ENCODE measurements around the gene RSPO4. TPM values are rescaled to one million over a fixed set of nuclear protein-coding genes. Genes with fewer than 3 reads are reported as not detected.

RSPO4 gene
- total RNA-seq, 1 experiment from 2014 or later = 6.7 TPM

- no peak overlapping the region for H3T11ph ChIP-seq (ENCODE audit: low read length)
- TF ChIP-seq CTCF (conservative IDR thresholded peaks at IDR 0.05) = no peak
- Mint-ChIP-seq H3K27ac (no peak overlapping the region), H3K9me3 (no peaks in the 10 kb centered on the region), H3K27me3 (ENCODE audit: low read depth) (peaks cover 15% of the 10 kb centered on the region), H3K4me1 (peaks cover 4 to 28% of the 10 kb centered on the region in 2 experiments), H3K4me3 (no peak overlapping the region), H3K36me3 (ENCODE audit: insufficient read depth in 1 of 3, low read depth in 3 of 3) (no peaks in the 10 kb centered on the region)
- no peak overlapping the region for H3K56ac ChIP-seq (ENCODE audit: insufficient read length, low read depth, low read length)
- H2BK15ac ChIP-seq (ENCODE audit: low read depth, low read length) = no peak overlapping the region
- no peak overlapping the region for H3K27ac ChIP-seq (ENCODE audit: insufficient read length, low read depth, low read length)
- no peaks in the 10 kb centered on the region for H3K9me3 ChIP-seq (ENCODE audit: control insufficient read depth, low read depth, low read length)
- no peak overlapping the region for H2BK120ac ChIP-seq (ENCODE audit: low read depth, low read length, poor library complexity, severe bottlenecking)
- no peak overlapping the region for H3K18ac ChIP-seq (ENCODE audit: insufficient read length, low read depth, low read length)
- H3K9ac ChIP-seq (ENCODE audit: extremely low read depth, insufficient read length, low read length) = no peak overlapping the region
- H2AFZ ChIP-seq (ENCODE audit: low read length) = no peak overlapping the region
- 100% methylated on average over 1 of the region's 7 CpGs for WGBS (ENCODE audit: extremely low coverage, insufficient read length, low lambda C conversion rate)
- DNase-seq = no peak
- no peak overlapping the region for H3K4ac ChIP-seq (ENCODE audit: low read depth, low read length)
- no peak overlapping the region for H3K14ac ChIP-seq (ENCODE audit: insufficient read depth, low read length)
- H3K79me1 ChIP-seq (ENCODE audit: insufficient read depth, low read depth, low read length, poor library complexity, severe bottlenecking) = no peaks in the 10 kb centered on the region
- no peaks in the 10 kb centered on the region for H3K4me1 ChIP-seq (ENCODE audit: insufficient read depth, low read length)
- no peak overlapping the region for H3K23ac ChIP-seq (ENCODE audit: insufficient read length, low read depth, low read length)
- no peak overlapping the region for H2AK5ac ChIP-seq (ENCODE audit: insufficient read length, low read length)
- no peak overlapping the region for H3K4me2 ChIP-seq (ENCODE audit: insufficient read depth, insufficient read length, low read length)
- no peak overlapping the region for H2BK12ac ChIP-seq (ENCODE audit: insufficient read length, low read depth, low read length)
- H4K8ac ChIP-seq (replicated peaks; ENCODE audit: insufficient read length, low read depth, low read length) = no peak overlapping the region
- no peak overlapping the region for H2BK20ac ChIP-seq (ENCODE audit: low read depth, low read length, poor library complexity, severe bottlenecking)
- H3K23me2 ChIP-seq (ENCODE audit: insufficient read length, low read depth, low read length, poor library complexity, severe bottlenecking) = no peaks in the 10 kb centered on the region
- H4K20me1 ChIP-seq (ENCODE audit: control insufficient read depth, insufficient read depth, insufficient read length) = no peaks in the 10 kb centered on the region
- no peak overlapping the region for H4K91ac ChIP-seq (ENCODE audit: insufficient read length, low read depth, low read length)
- no peaks in the 10 kb centered on the region for H3K79me2 ChIP-seq (ENCODE audit: insufficient read depth, low read length)
- H2BK5ac ChIP-seq (ENCODE audit: insufficient read length, low read length) = no peak overlapping the region
- H3K27me3 ChIP-seq (ENCODE audit: insufficient read depth, low read length) = no peaks in the 10 kb centered on the region
- no peak overlapping the region for H4K5ac ChIP-seq (ENCODE audit: insufficient read length, low read depth, low read length)
Observed at GRCh38 chr20:955656-956055, 46.5 kb downstream of the RSPO4 start.

Data from H9 (cell line).